GM19455 (cell line): ENCODE data around the gene GVQW3.
A peak's percentile ranks its signal among the peaks of the same experiment; 100 is the strongest.

Experiments used
- ATAC-seq: cut with Tn5 transposase; IDR thresholded peaks from one replicate; pipeline ENCODE4 v1.9.1; 2021; ENCODE audit not compliant: unreplicated experiment

The GVQW3 gene

DNA sequence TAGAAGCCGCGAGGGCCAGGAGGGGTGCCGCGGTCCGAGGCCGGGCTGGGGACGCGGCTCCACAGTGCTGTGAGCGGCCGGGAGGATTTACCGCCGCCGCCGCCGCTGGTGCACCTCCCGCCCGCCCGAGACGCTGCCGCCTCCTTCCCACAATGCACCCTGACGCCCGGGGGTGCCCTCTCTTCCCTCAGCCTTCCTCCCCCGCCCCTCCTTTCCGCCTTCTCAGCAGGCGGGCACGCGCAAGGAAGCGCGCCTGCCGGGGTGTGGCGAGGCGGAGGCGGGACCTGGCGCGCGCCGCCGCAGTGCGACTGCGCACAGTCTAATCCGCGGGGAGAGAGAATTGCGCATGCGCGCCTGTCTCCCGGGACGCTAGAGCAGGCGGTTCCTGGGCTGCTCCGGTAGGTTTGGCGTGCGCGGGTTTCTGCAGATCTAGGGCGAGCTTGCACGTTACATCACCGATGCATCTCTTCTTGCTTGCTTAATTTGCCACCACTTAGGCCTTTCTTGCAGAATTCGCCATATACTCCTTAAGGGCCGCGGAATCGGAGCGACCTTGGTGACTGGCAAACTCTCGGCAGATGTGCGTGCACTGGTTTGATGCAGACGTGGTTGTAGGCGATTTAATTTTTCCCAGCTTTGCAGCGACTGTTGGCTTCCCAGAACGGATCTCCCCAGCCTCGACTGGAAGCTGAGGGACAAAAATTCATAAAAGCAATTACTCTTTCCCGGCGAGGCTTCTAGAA, at the start of gene GVQW3, which contains the start of gene THAP12:
Gene GVQW3, plus strand, starts transcription at position 347 of the 743 bp plus-strand sequence. CDS start 506 bp downstream, outside the sequence.
Gene THAP12, minus strand, starts transcription at position 156 of the 743 bp plus-strand sequence. CDS start 296 bp downstream, outside the sequence.
- peak; percentile 76 for ATAC-seq

DNA sequence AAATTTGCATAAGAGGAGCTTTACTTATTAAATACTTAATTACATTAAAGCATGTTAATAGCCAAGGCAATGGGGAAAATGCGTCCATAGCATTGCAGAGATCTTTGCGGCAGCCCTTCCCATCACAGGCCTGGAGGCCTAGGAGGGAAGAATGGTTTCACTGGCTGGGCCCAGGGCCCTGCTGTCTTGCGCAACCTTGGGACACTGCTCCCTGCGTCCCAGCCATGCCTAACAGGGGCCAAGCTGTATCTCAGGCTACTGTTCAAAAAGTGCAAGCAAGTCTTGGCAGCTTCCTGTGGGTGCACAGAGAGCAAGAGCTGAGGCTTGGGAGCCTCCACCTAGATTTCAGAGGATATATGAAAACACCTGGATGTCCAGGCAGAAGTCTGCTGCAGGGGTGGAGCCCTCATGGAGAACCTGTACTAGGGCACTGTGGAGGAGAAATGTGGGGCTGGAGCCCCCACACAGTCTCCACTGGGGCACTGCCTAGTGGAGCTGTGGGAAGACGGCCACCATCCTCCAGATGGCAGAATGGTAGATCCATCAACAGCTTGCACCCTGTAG, 46.2 kb upstream of the GVQW3 start:
- ATAC-seq = no peak

DNA sequence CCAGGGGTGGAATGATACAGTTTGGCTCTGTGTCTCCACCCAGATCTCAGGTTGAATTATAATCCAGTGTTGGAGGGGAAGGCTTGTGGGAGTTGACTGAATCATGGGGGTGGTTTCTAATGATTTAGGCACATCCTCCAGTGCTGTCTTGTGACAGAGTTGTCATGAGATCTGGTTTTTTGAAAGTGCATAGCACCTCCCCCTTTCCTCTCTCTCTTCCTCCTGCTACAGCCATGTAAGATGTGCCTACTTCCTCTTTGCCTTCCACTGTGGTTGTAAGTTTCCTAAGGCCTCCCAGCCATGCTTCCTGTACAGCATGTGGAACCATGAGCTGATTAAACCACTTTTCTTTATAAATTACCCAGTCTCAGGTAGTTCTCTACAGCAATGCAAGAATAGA, 45.3 kb upstream of the GVQW3 start:
- ATAC-seq = no peak

DNA sequence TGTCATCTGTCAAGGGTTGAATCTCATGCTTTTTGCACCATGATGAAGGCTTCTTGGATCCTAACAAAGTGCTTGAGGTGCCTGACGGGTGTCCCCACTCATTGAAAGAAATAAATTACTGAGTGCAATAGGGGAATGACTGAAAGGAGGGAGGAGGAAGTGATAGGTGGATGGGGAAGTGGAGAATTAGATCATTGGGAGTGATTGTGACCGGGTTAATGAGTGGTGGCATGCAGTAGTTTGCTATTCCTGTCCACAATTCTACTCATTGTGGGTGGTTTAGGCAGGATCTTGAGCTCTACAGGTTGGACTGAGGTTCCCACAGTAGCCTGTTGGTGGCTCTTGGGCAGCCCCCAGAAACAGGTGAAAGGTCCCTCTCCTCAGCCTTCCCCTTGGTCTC, 44.5 kb upstream of the GVQW3 start:
- ATAC-seq = no peak

DNA sequence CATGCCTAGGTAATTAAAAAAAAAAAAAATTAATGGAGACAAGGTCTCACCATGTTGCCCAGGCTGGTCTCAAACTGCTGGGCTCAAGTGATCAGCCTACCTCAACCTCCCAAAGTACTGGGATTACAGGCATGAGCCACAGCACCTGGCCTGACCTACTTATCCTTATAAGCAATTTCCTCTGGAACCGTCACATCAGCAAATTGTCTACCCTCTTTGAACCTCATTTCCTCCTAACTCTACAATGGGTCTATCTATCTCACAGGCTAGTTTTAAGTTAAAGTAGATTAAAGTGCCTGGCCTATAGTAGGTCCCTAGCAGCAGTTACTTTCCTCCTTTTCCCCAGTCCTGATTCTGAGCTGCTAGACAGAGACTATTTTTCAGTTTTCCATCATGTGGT, 43.7 kb upstream of the GVQW3 start:
- no peak for ATAC-seq

DNA sequence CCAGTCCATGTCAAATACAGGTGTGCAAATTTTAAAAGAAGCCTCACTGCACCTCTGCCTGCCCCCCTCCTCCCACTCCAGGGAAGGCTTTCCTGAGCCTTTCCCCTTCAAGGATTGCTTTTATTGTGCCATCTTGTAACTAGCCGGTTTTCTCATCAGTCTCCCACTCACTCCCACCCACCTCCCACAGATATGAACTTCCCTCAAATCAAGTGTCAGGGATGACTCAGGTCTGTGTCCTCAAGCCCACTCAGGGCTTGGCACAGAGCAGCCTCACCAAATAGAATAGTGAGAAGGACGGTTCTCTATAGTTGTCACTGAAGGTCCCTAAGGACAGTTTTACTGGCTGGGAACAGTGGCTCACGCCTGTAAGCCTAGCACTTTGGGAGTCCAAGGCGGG, 43.2 kb upstream of the GVQW3 start:
- ATAC-seq = no peak

DNA sequence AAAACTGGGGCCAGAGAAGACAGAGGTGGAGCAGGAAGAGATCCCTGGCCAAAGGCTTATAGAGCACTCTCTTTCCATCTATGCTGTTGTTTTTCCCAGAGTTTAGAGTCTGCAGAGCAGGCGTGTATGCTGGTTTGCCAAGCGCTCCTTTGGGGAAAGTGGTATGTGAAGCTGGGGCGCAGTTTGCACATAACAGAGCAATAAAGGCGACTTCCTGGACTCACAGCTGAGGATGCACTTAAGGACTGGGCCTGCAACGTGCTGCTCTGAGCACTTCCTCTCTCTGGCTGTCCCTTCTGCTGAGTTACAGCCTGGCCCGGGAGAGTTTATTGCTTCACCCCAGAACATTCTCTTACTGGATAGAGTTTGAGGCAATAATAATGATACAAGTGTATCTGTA, 41.9 kb upstream of the GVQW3 start:
- ATAC-seq = no peak

DNA sequence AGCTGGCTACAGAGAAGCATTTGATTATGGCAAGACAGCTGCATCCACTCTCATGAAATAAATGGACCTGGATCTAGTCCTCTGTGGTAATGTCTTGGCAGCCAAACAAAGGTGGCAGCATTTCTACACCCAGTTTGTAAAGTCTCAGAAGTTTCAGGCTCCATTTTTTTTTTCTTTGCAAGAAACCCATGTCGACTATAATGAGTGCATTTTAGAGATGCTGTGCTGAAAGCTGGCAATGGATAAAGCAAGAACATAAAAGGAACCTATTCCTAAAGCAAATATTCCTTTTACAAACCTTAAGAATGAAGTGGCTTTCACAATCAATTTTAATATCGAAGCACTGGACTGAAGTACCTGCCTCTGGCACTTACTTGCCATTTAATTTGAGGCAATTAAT, 33.7 kb upstream of the GVQW3 start:
- ATAC-seq = no peak

DNA sequence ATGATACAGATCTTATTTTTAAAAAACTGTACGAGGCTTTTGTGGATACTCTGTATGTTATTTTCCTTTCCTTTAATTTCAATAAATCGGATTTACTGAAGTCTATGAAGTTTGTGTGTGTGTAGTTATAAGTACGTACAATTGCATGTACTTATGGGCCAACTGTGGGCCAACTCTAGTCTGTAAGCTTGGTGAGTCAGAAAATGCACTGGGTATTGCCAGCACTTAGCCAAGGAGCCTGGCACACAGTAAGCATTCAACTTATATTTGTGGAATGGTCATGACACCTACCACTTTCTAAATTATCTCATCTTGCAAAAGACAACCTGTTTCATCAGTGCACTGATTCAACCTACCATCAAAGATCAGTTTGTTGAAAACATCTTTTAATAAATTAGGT, 32.8 kb upstream of the GVQW3 start:
- no peak for ATAC-seq

DNA sequence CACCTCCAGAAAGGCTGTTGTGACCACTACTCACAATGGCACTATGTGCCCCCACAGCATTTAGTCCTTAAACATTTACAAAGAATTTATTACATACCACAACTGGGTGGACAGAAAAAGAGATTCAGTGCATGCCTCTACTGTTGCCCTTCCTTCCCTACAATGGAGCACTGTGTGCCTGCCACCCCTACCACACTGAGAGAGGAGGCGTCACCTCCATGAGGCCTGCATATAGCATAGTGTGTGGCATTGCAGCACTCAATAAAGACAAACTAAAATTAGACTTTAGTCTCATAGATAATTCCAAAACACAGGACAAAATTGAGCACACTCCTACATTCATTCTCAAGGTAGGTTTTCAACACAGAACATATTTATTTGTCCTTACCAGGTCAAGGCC, 26.0 kb upstream of the GVQW3 start:
- no peak for ATAC-seq

DNA sequence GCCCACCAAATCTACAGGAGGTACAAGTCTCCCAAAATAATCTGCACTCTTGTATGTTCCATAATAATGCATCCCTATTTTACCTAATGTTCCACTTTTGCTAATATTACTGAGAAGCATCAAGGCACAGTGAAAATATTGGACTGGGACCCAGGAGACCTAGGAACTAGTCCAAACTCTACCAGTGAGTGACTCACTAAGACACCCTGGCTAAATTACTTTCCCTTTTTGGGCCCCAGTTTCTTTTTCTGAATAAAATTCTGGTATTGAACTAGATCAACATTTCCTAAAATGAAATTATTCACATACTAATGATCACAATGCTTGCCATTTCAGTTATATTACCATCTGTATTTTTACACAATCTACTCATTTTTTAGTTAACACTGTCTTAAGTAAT, 19.7 kb upstream of the GVQW3 start:
- no peak for ATAC-seq

DNA sequence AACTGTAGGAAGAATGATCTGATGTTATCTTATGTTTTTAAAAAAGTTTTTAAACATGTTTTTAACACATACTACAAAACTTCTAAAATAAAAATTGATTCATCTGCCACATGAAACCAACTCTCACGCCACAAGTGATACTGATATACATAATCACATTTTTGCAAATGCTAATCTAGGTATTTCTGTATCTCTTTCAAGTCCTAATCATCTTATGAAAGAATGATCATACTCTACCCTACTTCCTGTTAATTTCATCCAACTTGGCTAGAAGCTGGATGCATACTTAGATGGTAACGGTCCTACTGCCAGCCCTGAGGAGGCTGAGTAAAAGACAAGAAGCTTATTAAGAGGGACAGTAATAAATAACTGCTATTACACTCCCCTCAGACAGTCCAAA, 19.3 kb upstream of the GVQW3 start:
- ATAC-seq = no peak

DNA sequence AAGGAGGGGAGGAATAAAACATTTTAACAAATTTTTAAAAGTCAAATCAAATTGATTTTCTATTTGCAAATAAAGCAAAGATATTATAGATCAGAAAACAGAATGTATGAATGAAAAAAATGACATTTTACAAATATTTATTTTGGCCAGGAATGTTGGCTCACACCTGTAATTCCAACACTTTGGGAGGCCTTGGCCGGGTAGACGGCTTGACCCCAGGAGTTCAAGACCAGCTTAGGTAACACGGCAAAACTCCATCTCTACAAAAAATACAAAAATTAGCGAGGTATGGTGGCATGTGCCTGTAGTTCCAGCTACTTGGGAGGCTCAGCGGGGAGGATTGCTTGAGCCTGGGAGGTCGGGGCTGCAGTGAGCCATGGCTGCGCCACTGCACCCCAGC, 18.4 kb upstream of the GVQW3 start:
- ATAC-seq = no peak

DNA sequence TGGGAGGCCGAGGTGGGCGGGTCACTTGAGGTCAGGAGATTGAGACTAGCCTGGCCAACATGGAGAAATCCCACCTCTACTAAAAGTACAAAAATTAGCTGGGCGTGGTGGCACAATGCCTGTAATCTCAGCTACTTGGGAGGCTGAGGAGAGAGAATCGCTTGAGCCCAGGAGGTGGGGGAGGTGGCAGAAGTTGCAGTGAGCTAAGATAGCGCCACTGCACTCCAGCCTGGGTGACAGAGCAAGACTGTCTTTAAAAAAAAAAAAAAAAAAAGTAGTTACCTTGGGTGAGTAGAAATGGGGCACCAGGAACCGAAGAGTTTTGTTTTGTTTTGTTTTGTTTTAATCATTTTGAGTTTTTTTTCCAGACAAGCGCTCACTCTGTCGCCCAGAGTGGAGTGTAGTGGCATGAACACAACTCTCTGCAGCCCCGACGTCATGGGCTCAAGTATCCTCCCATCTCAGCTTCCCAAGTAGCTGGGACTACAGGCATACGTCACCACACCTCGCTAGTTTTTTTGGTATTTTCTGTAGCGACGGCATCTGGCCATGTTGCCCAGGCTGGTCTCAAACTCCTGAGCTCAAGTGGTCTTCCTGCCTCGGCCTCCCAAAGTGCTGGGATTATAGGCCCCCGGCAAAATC, 16.0 kb upstream of the GVQW3 start:
- no peak for ATAC-seq

DNA sequence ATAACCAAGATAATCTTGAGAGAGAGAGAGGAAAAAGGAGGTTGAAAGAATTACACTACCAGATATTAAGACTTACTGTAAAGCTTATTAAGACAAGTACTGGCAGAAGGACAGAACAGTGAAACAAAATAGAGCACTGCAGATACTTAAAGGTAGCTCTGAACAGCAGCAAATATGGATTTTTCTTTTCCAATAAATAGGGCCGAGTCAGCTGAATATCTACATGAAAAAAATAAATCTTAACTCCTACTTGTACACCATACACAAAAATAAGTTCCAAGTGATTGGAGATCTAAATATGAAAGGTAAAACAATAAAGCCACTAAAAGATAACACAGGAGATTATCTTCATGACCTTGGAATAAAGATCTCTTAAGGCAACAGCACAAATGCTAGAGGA, 12.6 kb upstream of the GVQW3 start:
- no peak for ATAC-seq

DNA sequence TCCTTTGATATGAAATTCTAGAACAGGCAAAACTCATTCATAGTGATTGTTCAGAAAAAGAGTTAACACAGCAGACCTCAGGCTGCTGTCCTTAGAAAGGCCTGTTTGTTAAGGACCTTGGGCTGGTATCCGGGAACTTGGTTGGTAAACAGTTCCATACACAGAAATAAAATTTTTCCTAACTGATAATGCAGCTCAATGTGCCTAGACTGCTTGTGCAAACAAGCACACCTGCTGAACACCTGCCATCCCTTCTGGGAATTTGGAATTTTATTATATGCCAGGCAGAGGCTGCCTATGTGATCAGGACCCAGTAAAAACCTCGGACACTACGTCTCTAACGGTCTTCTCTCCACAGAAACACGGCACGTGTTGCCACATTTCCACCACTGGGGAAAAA, 11.7 kb upstream of the GVQW3 start:
- ATAC-seq = no peak

DNA sequence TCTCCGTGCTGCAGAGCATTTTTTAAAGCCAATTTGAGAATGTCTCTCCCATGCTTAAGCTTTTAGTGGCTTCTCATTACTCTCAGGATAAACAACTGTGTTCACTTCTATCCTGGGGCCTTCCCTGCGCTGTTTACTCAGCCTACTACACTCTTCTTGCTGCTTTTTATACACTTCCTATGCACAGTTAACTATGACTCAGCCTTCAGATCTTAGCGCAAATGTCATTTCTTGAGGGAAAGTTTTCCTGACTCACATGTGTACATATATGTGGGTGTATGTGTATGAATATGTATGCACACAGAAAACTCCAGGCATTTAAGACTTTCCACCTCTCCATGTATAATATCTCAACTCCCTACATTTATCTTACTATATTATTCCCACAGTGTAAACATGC, 10.0 kb upstream of the GVQW3 start:
- ATAC-seq = peak; percentile 52

DNA sequence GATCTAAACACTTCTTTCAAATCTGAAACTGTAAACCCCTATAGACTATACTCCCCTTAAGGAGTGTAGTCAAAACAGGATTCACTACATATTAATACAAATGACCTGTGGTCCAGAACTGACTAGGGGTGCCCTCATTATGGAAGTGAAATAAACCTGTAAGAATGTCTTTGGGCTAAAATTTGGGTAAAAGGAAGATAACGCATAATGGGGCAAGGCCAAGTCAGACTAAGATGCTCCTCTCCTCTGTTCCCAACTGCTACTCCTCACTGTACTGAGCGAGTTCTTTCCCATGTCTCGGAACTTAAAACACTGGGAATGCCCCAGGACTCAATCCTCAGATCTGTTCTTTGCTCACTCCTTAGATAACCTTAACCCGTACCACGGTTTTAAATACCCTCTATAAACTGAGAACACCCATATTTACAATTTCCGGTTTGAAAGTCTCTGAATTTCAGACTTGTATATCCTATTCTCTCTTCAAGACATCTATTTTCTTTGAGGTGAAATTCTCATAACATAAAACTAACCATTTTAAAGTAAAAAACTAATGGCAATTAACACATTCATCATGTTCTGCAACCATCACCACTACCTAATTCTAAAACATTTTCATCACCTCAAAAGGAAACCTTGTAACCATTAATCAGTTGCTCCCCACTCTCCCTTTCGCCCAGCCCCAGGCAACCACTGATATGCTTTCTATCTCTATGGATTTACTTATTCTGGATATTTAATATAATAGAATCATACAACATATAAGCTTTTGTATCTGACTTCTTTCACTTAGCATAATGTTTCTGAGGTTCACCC, 4.2 kb upstream of the GVQW3 start:
- peak; percentile 29 for ATAC-seq

DNA sequence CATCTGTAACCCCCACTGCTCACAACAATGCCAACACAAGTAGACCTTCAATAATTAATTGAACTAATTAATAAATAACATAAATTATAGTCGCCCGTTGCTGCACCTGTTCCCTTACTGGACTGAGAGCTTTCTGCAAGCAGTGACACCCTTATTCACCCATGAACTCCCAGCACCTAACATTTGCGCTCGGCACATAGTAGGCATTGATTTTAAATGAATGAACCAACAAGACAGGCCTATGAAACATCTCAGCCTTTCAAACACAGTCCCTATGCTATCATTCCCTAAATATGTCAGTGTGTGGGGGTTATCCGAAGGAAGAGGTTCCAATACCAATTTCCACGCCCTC, 1.3 kb upstream of the GVQW3 start:
- no peak for ATAC-seq

DNA sequence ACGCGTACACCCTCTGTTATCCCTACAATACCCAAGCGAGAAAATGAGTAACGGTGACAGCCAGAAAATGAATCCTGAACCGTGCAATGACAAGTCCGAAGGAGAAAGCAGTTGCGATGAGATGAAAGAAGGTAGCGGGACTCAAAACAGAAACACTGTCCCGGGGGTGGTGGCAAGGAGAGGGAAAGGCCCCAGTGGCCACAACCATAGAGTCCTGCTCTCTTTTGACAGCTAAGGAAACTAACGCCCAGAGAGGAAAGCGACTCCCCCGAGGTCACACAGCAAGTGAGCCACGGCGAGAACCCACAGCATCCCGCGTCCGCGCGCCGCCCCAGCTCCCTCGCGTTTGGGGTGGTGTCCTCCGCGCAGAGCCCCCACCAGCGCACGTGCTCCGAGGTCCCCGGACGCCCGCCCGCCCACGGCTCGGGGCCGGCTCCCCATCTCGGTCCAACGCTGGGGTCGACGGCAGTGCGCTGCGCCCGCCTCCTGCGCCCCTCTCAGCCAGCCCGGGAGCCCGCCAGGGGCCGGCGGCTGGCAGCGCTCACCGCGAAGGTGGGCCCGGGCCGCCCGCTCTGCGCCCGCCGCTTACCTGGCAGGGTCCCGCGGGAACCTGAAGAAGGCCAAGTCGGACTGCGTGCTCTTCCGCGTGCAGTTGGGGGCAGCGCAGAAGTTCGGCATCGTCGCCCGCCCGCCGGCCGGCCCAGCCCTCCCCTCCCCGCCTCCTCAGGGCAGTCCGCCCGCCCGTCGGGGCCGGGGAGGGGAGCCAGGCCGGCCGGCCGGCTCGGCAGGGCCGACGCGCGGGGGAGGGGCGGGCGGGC, 755 bp upstream of the GVQW3 start:
- peak; percentile 14 for ATAC-seq

DNA sequence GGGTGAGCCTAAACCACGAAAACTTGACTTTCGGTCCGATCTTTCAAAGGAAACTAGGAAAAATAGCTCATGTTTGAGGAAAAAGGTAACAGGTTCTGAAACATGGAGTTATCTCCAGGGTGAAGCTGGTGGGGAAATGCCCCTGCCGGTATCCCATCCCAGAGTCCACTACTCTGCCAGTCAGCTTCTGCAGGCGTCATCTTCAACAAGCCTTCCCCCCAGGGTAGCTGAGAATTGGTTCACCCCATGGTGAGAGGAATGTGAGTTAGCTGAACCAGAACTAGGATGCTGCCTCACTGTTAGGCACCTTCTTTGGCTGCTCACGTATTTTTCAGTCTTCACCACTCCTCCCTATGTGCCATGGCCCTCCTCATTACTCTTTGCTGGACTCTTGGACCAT, 1.1 kb downstream of the GVQW3 start:
- no peak for ATAC-seq
